GM19023 (cell line): ENCODE measurements around the gene CSH1.
"Not testable (repeated sequence)": the region's sequence is repeated elsewhere in the genome, so short reads cannot be mapped to it uniquely, and the experiment has no call there.

Experiments
- ATAC-seq: cut with Tn5 transposase; IDR thresholded peaks from one replicate; pipeline ENCODE4 v1.9.1; 2021; ENCODE audit warnings: mild to moderate bottlenecking, moderate library complexity; ENCODE audit not compliant: unreplicated experiment

Gene CSH1

DNA sequence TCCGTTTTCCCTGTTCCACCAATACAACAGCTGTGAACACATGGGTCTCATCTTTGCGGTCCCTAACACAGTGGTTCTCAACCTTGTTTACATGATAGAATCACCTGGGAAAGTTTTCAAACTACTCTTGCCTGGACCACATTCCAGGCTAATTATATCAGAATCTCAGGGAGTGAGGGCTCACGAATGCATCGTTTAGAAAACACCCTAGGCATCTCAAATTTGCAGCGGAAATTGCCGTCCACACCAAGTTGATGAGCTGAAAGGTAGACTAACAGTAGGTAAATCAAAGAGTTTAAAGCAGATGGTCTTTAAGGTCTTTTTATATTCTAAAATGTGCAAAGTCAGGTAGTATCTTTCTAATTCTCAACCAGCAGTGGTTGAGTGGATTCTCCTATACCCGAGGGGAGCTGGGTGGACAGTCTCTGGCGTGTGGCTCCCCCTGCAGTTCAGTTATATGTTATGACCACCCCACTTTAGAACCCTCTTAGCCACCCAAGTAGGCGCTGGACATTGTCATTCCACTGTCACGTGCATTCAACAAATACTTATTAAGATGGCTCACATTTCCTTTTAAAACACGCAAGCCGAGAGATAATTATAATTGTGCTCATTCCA, 10.9 kb upstream of the CSH1 start:
- not testable (repeated sequence) for ATAC-seq

- ATAC-seq: not testable (repeated sequence)
Measured at GRCh38 chr17:63904796-63905195, 8.4 kb upstream of the CSH1 start.

DNA sequence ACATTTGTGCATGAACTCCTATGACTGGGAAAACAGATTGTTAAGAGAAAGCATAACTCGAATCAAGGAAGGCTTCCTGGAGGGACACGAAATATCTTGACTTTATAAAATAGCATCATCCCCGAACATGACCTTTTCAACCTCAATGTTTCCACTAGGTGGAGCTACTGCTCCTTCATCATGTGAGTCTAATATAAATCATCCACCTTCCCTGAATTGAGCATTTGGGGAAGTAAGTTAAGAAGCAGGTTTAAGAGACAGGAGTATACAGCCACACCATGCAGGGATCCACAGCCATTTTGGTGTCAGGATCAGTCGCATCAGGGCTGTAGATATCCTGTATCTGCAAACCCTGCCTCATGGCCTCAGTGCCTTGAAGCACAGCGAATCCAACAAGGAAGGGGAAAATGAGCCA, 7.4 kb upstream of the CSH1 start:
- not testable (repeated sequence) for ATAC-seq

DNA sequence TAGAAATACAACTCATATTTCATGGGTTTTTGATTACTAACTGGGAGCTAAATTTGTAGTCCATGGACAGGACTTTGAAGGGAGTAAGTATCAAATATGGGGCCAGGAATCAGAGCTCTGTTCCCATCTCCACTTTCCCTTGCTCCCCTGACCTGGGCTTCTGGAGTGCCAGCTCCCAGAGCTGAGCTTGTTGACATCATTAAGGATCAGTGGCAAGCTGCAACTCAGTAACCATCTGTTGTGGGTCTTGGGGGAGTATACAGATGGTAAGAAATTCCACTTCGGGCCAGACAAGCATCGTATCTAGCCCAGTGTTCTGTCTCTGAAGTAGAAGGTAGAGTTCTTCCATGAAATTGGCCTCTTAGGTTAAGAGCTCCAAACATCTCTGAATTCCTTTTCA, 5.6 kb upstream of the CSH1 start:
- not testable (repeated sequence) for ATAC-seq

DNA sequence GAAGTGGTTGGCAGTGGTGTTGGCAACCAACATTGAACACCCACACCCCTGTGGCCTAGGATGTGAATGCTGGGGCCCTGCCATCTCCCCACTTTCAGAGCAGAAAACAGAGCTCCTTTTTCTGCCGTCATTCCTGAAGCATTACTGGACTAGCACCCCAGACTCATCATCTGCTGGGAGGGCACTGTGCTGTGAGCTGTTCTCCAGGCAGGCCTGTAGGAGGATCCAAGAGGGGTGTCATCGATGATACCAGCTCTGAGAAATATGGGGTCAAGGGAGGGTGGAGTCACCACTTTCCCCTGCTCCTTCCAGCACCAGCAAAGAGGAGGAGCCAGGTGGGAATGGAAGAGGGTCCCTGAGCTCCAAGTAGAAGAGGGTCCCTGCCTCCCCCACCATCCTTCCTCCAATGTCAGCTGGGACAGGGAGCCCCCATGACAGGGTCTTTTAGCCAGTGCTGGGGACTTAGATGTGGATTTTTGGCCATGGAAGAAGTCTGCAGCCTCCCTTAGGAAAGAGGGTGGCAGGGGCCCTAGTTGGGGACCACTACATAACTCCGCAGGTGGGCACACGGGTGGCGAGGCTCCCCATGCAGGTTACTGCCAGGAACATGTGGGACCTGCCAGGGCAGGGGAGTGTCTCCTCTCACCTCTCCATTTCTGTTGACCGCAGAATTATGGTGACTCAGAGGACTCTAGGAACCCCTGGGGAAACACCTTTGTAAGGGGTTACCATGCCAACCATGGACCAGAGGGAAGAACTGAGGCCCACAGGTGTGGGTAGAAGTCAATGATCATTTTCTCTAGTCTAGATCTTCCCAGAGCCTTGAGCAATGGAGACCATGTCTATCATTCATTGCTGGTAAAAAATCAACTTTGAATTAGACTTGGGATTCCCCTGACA, 2.8 kb upstream of the CSH1 start:
- not testable (repeated sequence) for ATAC-seq

GRCh38 chr17:63894821-63895220, 1.6 kb downstream of the CSH1 start:
- ATAC-seq: not testable (repeated sequence)

- not testable (repeated sequence) for ATAC-seq
Measured at GRCh38 chr17:63894021-63894420, 2.4 kb downstream of the CSH1 start.

GRCh38 chr17:63892316-63893037, 3.9 kb downstream of the CSH1 start:
- ATAC-seq: not testable (repeated sequence)

GRCh38 chr17:63889026-63889848, 7.1 kb downstream of the CSH1 start:
- ATAC-seq: not testable (repeated sequence)

DNA sequence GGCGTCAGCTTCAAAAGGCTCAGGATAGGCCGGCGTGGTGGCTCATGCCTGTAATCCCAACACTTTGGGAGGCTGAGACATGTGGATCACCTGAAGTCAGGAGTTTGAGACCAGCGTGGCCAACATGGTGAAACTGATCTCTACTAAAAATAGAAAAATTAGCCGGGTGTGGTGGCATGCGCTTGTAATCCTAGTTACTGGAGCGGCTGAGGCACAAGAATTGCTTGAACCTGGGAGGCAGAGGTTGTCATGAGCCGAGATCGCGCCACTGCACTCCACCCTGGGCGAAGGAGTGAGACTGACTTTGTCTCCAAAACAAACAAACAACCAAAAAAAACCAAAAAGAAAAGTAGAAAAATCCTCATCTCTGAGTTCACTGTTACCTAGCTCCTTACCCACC, 11.3 kb downstream of the CSH1 start:
- ATAC-seq: not testable (repeated sequence)

GRCh38 chr17:63882626-63883126, 13.7 kb downstream of the CSH1 start:
- ATAC-seq: not testable (repeated sequence)

DNA sequence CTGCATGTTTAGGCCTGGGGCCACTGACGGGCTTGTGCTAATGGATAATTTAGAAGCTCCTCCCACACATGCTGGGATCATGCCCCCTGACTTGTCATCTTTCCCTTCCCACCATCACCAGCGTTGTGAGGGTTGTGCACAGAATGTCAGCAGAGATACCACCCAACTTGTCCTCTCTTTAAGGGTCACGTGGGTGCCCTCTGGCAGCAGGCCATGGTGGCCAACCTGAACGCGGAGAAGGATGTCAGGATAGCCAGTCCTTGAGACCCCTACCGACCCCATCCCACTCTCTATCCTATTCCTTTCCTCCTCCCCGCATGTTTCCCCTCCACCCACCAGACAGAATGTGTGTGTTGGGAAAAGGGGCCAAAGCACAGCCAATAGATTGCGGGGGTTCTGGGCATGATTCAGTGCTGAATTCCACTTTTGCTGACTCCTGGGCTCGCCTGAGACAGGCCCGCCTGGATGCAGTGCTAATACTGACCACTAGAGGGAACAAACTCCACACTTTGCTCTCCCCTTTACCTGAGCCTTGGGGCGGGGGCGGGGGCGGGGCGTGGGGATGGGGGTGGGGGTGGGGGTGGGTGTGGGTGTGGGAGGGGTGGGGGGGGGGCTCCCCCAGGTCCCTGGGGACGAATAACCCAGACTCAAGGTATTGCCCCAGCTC, 14.3 kb downstream of the CSH1 start, which contains the start of gene GH2:
GH2 (minus strand) TSS at position 10 of the 667 bp plus-strand sequence. CDS start 143 bp downstream, outside the sequence.
- ATAC-seq: no peak

GRCh38 chr17:63881337-63881736, 15.0 kb downstream of the CSH1 start:
- ATAC-seq: not testable (repeated sequence)

GRCh38 chr17:63880706-63881105, 15.7 kb downstream of the CSH1 start:
- ATAC-seq: no peak

GRCh38 chr17:63878413-63878812, 18.0 kb downstream of the CSH1 start:
- ATAC-seq: not testable (repeated sequence)

DNA sequence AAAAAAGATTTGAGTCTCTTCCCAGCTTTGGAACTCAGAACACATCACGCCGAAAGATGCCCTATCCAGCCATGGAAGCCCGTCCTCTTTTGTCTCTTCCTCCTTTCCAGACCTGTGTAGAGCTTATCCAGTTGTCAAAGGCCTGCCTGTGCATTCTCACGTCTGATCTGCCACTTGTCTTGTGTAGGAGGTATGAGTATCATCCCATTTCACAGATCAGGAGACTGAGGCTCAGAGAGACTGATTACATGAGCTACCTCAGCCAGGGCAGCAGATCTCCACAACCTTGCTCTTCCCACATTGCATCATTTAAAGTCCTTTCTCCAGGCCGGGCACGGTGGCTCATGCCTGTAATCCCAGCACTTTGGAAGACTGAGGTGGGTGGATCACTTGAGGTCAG, 21.7 kb downstream of the CSH1 start:
- ATAC-seq: not testable (repeated sequence)

- not testable (repeated sequence) for ATAC-seq
Measured at GRCh38 chr17:63874061-63874626, 22.2 kb downstream of the CSH1 start.

- ATAC-seq: not testable (repeated sequence)
Measured at GRCh38 chr17:63873577-63873976, 22.8 kb downstream of the CSH1 start, which contains the start of gene CSH2. Gene CSH2, minus strand, starts transcription at chr17:63873677. Its CDS starts 63 bp downstream, at chr17:63873614.
